ENCODE data around the gene PLXNA4. TPM values are rescaled to one million over a fixed set of nuclear protein-coding genes. Genes with fewer than 3 reads are reported as not detected.
A peak's percentile ranks its signal among the peaks of the same experiment; 100 is the strongest.

Gene PLXNA4
- total and polyA plus RNA-seq, 2 donors from 2014 or later, result 0.17 to 3.5 TPM

DNA sequence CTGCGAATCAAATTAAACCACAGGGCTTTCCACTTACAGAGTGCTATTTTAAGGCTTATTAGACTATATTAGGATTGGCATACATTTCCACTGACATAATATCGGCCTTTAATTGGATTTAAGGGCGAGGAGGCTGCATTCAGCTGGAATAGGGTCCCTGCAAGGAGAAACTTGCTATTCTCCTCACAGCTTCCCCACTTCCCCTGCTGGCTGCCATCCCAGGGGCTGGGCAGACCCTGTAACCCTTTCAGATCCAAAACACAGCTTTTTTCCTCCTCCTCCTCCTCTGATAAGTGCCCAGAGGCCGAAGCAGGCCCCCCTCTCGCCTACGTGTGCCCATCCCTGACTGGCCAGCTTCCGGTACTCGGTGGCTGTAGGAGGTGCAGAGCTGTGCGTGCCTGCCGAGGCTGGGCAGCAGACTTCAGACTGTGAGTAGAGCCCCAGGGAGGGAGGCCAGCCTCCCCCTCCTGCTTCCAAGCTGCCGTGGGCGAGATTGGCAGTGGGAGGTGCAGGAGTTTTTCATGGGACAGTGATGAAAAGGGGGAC, 224.2 kb downstream of the PLXNA4 start:
- no peaks in the 10 kb centered on the region for H3K27me3 ChIP-seq (ENCODE audit: control insufficient read depth, insufficient read depth, low read length)
- no peak overlapping the region for H3K4me3 ChIP-seq (ENCODE audit: low read length in 3 of 3)
- peak in 2 of 5 donors; percentile 29 to 43 for DNase-seq
- no peaks in the 10 kb centered on the region for H3K36me3 ChIP-seq (ENCODE audit: control insufficient read depth in 2 of 3, insufficient read depth in 3 of 3, low read length in 3 of 3)
- H3K9ac ChIP-seq (ENCODE audit: low read length in 3 of 3), result no peak overlapping the region
- peaks cover 0 to 3% (median 0%) of the 10 kb centered on the region in 3 donors for H3K4me1 ChIP-seq (ENCODE audit: control insufficient read depth in 2 of 3, insufficient read depth in 2 of 3, low read depth in 1 of 3, low read length in 3 of 3)
- TF ChIP-seq CTCF (IDR thresholded peaks at IDR 0.05; ENCODE audit: borderline replicate concordance, extremely low read depth, insufficient read depth), result no peak
- intact Hi-C loops (cut with DNase I), result no loop called here
- FAIRE-seq, result no peak
- H3K27ac ChIP-seq (ENCODE audit: low read depth in 2 of 2, low read length in 2 of 2), result no peak overlapping the region
- no peaks in the 10 kb centered on the region for H3K9me3 ChIP-seq (ENCODE audit: control insufficient read depth in 2 of 3, insufficient read depth in 1 of 3, low read length in 3 of 3)

DNA sequence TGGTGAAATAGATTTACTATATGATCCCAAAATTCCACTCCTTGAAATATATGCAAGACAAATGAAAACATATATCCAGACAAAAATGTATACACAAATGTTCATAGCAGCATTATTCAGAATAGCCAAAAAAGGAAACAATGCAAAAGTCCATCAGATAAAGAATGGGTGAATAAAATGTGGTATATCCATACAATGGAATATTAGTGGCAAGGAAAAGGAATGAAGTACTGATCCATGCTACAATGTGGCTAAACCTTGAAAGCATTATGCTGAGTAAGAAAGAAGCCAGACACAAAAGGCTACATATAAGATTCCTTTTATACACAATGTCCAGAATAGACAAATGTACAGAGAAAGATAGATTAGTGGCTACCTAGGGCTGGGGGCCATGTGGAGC, 225.5 kb downstream of the PLXNA4 start:
- DNase-seq (no peak), FAIRE-seq (no peak)
- Histone ChIP-seq H3K27me3 (ENCODE audit: control insufficient read depth, insufficient read depth, low read length) (no peaks in the 10 kb centered on the region), H3K4me1 (ENCODE audit: control insufficient read depth in 2 of 3, insufficient read depth in 2 of 3, low read depth in 1 of 3, low read length in 3 of 3) (peaks cover 0 to 3% (median 0%) of the 10 kb centered on the region in 3 donors), H3K27ac (ENCODE audit: low read depth in 2 of 2, low read length in 2 of 2) (no peak overlapping the region), H3K36me3 (ENCODE audit: control insufficient read depth in 2 of 3, insufficient read depth in 3 of 3, low read length in 3 of 3) (no peaks in the 10 kb centered on the region), H3K4me3 (ENCODE audit: low read length in 3 of 3) (no peak overlapping the region), H3K9me3 (ENCODE audit: control insufficient read depth in 2 of 3, insufficient read depth in 1 of 3, low read length in 3 of 3) (no peaks in the 10 kb centered on the region), H3K9ac (ENCODE audit: low read length in 3 of 3) (no peak overlapping the region)
- intact Hi-C loops (cut with DNase I), result no loop called here
- no peak for TF ChIP-seq CTCF (IDR thresholded peaks at IDR 0.05; ENCODE audit: borderline replicate concordance, extremely low read depth, insufficient read depth)

- Histone ChIP-seq H3K4me3 (ENCODE audit: low read length in 3 of 3) (no peak overlapping the region), H3K4me1 (ENCODE audit: control insufficient read depth in 2 of 3, insufficient read depth in 2 of 3, low read depth in 1 of 3, low read length in 3 of 3) (peaks cover 0 to 3% (median 0%) of the 10 kb centered on the region in 3 donors), H3K9me3 (ENCODE audit: control insufficient read depth in 2 of 3, insufficient read depth in 1 of 3, low read length in 3 of 3) (no peaks in the 10 kb centered on the region), H3K36me3 (ENCODE audit: control insufficient read depth in 2 of 3, insufficient read depth in 3 of 3, low read length in 3 of 3) (no peaks in the 10 kb centered on the region), H3K9ac (ENCODE audit: low read length in 3 of 3) (no peak overlapping the region), H3K27me3 (ENCODE audit: control insufficient read depth, insufficient read depth, low read length) (no peaks in the 10 kb centered on the region), H3K27ac (ENCODE audit: low read depth in 2 of 2, low read length in 2 of 2) (no peak overlapping the region)
- FAIRE-seq, result no peak
- intact Hi-C loops (cut with DNase I), result no loop called here
- TF ChIP-seq CTCF (IDR thresholded peaks at IDR 0.05; ENCODE audit: borderline replicate concordance, extremely low read depth, insufficient read depth), result no peak
- peak in 4 of 5 donors; percentile 37 to 63 (median 52) for DNase-seq
Observed at GRCh38 chr7:132349075-132349474, 227.2 kb downstream of the PLXNA4 start.

- Histone ChIP-seq H3K36me3 (ENCODE audit: control insufficient read depth in 2 of 3, insufficient read depth in 3 of 3, low read length in 3 of 3) (no peaks in the 10 kb centered on the region), H3K27me3 (ENCODE audit: control insufficient read depth, insufficient read depth, low read length) (no peaks in the 10 kb centered on the region), H3K9ac (ENCODE audit: low read length in 3 of 3) (no peak overlapping the region), H3K27ac (ENCODE audit: low read depth in 2 of 2, low read length in 2 of 2) (no peak overlapping the region), H3K4me3 (ENCODE audit: low read length in 3 of 3) (no peak overlapping the region), H3K4me1 (ENCODE audit: control insufficient read depth in 2 of 3, insufficient read depth in 2 of 3, low read depth in 1 of 3, low read length in 3 of 3) (peaks cover 0 to 3% (median 0%) of the 10 kb centered on the region in 3 donors), H3K9me3 (ENCODE audit: control insufficient read depth in 2 of 3, insufficient read depth in 1 of 3, low read length in 3 of 3) (no peaks in the 10 kb centered on the region)
- TF ChIP-seq CTCF (IDR thresholded peaks at IDR 0.05; ENCODE audit: borderline replicate concordance, extremely low read depth, insufficient read depth), result no peak
- FAIRE-seq (no peak), DNase-seq (no peak)
- intact Hi-C loops (cut with DNase I), result no loop called here
Observed at GRCh38 chr7:132348341-132348740, 227.9 kb downstream of the PLXNA4 start.
